ENCODE results near the gene DCDC2.
A peak's percentile ranks its signal among the peaks of the same experiment; 100 is the strongest.
"Not testable (repeated sequence)": the region's sequence is repeated elsewhere in the genome, so short reads cannot be mapped to it uniquely, and the experiment has no call there.

DCDC2 gene

GRCh38 chr6:24378473-24379097, 20.7 kb upstream of the DCDC2 start:
- DNase-seq = no peak

GRCh38 chr6:24376871-24377270, 19.0 kb upstream of the DCDC2 start:
- DNase-seq = no peak

DNA sequence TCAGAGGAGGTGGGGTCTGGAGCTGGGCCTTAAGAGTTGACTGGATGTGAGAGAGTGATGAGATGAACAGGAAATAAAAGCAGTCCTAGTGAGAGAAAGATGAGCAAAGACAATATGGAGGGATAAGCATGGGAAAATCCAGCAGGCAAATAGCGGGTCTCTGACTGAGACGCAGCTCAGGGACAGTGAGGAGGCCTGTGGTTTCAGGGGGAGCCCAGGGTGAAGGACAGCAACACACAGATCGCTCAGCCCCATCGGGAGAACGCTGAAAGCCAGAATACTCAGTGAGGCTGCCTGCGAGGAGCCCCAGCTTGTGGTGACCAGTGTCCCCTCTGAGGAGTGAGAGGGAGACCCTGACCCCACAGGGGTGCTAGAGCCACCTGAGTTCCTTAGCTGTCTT, 16.8 kb upstream of the DCDC2 start:
- no peak for DNase-seq

DNA sequence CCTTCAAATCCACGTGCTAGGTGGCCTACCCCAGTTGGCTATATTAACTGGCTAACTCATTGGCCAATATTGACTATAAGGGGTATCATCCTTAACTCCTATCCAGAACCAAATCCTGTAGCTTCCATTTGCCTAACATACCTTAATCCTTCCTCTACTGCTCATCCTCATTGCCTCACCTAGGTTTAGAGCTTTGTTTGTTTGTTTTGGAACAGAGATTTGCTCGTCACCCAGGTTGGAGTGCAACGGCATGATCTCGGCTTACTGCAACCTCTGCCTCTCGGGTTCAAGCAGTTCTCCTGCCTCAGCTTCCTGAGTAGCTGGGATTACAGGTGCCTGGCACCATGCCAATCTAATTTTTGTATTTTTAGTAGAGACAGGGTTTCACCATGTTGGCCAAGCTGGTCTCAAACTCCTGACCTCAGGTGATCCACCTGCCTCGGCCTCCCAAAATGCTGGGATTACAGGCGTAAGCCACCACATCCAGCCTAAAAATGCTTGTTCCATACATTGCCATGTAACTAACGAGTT, 7.3 kb upstream of the DCDC2 start:
- not testable (repeated sequence) for DNase-seq

GRCh38 chr6:24362363-24362762, 4.5 kb upstream of the DCDC2 start:
- not testable (repeated sequence) for DNase-seq

GRCh38 chr6:24359640-24360454, 2.0 kb upstream of the DCDC2 start:
- peak; percentile 53 for DNase-seq

DNA sequence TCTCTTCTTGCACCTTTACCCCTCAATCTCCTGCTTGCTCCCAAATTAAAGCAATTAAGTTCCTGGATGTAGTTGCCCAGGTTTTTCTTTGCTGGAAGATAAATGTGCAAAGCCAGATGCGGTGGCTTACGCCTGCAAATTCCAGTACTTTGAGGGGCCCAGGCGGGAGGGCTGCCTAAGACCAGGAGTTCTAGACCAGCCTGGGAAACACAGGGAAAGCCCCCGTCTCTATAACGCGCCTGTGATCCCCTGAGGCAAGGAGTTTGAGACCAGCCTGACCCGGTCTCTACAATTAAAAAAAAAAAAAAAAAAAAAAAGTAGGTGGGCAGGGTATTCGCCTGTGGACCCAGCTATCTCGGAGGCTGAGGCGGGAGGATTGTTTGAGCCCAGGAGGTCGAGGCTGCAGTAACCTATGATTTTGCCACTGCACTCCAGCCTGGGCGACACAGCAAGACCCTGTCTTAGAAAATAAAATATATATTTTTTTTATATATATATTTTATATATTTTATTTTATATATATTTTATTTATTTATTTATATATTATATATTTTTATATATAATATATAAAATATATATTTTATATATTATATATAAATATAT, 461 bp upstream of the DCDC2 start:
- no peak for DNase-seq

GRCh38 chr6:24356310-24356973, 1.4 kb downstream of the DCDC2 start:
- no peak for DNase-seq

DNA sequence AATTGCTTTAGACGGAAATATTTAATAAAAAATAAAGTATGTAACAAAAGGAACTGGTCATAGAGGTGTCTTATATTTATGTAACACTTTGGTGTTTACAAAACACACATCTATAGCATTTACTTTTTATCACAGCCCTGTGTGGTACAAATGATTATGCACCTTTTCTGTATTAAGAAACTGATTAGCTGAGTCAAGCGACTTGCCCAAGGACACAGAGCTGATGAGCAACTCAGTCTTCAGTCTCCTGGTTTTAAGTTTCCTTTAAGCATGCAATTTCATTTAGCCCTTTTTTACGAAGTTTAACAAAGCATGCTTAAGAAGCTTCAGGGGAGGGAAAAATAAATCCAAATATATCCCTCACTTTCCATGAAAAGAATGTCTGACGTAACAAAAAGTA, 2.5 kb downstream of the DCDC2 start:
- no peak for DNase-seq

DNA sequence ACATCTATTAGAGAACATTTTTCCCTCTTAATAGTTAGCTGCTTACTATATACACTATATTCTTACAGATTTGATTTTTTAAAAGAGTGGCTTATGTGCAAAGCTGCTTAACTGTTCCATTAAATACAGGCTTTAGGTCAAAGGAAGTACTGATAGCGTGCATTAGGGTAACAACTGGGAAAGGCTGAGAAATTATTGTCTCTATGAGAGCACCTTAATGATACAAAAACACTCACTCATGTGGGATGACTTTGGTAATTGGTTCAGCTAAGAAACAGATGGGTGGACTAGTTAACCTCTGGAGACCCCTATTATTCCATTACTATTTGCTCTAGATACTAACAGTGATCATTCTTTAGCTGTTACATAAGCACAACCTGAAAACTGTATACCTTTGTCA, 4.0 kb downstream of the DCDC2 start:
- no peak for DNase-seq

DNA sequence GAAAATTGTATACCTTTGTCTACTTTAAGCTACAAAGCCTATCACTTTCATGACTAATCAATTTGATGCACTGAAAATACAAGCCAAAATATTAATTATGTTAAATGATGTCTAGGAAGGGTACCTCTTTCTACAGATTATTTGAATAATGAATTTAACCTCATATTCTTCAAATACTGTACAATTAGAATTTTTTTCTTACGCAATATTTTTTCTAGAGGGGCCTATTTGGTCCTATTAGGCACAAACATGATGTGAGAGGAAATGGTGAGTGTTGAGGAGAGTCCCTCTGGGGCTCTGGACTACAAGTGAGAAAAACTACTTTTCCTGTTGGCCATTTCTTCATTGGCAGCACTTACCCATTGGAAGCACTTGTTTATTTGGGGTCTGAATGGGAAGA, 5.4 kb downstream of the DCDC2 start:
- no peak for DNase-seq

GRCh38 chr6:24344976-24345375, 12.9 kb downstream of the DCDC2 start:
- no peak for DNase-seq

GRCh38 chr6:24340998-24341938, 16.6 kb downstream of the DCDC2 start:
- no peak for DNase-seq

DNA sequence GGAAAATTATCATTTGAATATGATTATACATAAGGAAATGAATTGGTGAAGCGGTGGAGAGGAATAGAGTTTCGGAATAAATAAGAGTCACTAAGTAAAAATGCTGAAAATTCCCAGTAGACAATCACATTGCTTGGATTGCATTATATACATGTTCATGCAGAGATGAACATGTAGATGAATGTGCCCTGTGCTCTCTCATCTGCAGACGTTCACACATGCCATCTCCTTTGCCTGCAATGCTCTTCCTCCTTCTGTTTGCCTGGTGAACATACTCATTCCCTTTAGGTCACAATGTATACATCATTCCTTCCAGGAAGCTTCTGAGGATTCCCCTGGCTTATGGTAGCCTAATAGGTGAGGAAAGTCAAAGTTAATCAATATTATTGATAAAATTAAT, 17.9 kb downstream of the DCDC2 start:
- no peak for DNase-seq

- DNase-seq = no peak
Measured at GRCh38 chr6:24334285-24334684, 23.6 kb downstream of the DCDC2 start.

GRCh38 chr6:24332317-24332716, 25.5 kb downstream of the DCDC2 start:
- DNase-seq = no peak

- DNase-seq = no peak
Measured at GRCh38 chr6:24330137-24330732, 27.6 kb downstream of the DCDC2 start.

- DNase-seq = no peak
Measured at GRCh38 chr6:24329451-24329850, 28.4 kb downstream of the DCDC2 start.

DNA sequence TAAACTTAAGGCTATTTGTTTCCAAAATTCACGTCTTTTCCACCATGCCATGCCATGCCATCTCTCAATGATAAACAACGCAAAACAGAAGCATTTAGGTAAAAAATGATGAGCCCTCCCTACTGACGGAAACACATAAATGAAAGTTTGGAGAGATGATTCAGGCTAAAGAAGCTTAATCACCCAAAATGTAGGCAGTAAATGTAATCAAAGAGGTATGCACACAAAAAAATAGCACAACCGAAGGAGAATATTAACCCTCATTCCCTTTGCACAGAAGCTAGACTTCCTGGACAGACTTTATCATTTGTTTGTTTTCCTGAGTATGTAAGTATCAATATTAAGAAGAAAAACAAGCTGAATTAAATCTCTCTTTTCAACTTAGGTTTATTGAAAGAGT, 28.8 kb downstream of the DCDC2 start:
- no peak for DNase-seq

DNA sequence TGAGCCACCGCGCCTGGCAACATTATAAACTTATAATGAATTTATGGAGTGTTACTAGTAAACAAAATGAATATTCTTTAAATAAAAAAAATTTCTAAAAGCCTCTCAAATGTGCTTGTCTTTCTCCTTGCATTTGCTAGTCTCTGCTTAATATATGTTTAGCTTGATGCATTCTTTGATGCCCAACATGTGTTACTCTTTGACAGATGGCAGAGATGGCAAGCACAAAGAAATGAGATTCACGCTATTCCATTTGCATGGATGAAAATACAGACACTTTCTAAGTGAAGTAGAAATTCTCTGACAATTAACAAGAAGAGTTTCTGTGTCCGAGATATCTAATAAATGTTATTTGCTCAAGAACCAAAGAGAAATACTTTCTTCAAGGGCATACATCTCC, 30.1 kb downstream of the DCDC2 start:
- no peak for DNase-seq

DNA sequence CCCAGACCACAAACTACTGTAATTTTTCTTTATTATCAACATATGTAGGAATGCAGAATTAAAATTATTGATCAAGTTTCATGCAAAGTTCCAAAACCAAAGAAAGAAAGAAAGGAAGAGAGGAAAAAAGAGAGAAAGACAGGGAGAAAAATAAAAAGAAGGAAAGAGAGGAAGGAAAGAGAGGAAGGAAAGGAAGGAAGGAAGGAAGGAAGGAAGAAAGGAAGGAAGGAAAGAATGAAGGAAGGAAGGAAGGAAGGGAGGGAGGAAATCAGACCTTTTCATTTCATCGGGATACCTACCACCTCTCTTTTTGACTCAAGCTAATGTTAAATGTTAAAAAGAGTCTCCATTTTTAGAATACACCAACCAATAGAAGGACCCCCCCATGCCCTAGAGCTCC, 31.9 kb downstream of the DCDC2 start:
- no peak for DNase-seq

DNA sequence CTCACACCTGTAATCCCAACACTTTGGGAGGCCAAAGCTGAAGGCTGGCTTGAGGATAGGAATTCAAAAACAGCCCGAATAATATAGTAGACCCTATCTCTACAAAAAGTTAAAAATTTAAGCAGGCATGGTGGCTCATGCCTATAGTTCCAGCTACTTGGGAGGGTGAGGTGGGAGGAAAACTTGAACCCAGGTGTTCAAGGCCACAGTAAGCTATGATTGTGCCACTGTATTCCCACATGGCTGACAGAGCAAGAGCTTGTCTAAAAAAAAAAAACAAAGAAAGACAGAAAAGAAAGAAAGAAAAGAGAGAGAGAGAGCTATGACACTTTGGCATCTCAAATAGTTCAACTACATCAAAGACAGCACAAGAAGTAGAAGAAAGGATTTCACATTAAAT, 33.2 kb downstream of the DCDC2 start:
- no peak for DNase-seq

Measured in effector CD4-positive, alpha-beta T cell (primary cell).